Measurements from ENCODE around the gene NAT14.

NAT14 gene

GRCh38 chr19:55462722-55463121, 22.3 kb upstream of the NAT14 start:
- TF ChIP-seq MAX (IDR thresholded peaks at IDR 0.05) (no peak), EGR1 (IDR thresholded peaks at IDR 0.05) (no peak), TCF12 (IDR thresholded peaks at IDR 0.05; ENCODE audit: low read depth) (no peak), CREB1 (IDR thresholded peaks at IDR 0.05; ENCODE audit: low read depth) (no peak), TEAD4 (IDR thresholded peaks at IDR 0.05) (no peak), YY1 (IDR thresholded peaks at IDR 0.05; ENCODE audit: low read depth) (no peak), TAF1 (IDR thresholded peaks at IDR 0.05; ENCODE audit: low read depth) (no peak), USF1 (IDR thresholded peaks at IDR 0.05) (no peak), REST (IDR thresholded peaks at IDR 0.05; ENCODE audit: low read depth) (no peak), FOXM1 (IDR thresholded peaks at IDR 0.05; ENCODE audit: borderline replicate concordance, low read depth) (no peak), CEBPB (IDR thresholded peaks at IDR 0.05) (no peak), NFIC (IDR thresholded peaks at IDR 0.05) (no peak), EP300 (IDR thresholded peaks at IDR 0.05; ENCODE audit: borderline replicate concordance) (no peak), ZBTB7A (IDR thresholded peaks at IDR 0.05; ENCODE audit: low read depth) (no peak), RAD21 (IDR thresholded peaks at IDR 0.05; ENCODE audit: low read depth) (no peak)

GRCh38 chr19:55463583-55464031, 21.4 kb upstream of the NAT14 start:
- TF ChIP-seq CREB1 (IDR thresholded peaks at IDR 0.05; ENCODE audit: low read depth), result no peak
- TF ChIP-seq TAF1 (IDR thresholded peaks at IDR 0.05; ENCODE audit: low read depth), result no peak
- TF ChIP-seq NFIC (IDR thresholded peaks at IDR 0.05), result no peak
- TF ChIP-seq EGR1 (IDR thresholded peaks at IDR 0.05), result no peak

GRCh38 chr19:55464039-55464661, 20.8 kb upstream of the NAT14 start:
- TF ChIP-seq MAX (IDR thresholded peaks at IDR 0.05) (no peak), FOXM1 (IDR thresholded peaks at IDR 0.05; ENCODE audit: borderline replicate concordance, low read depth) (no peak), TAF1 (IDR thresholded peaks at IDR 0.05; ENCODE audit: low read depth) (no peak), CEBPB (IDR thresholded peaks at IDR 0.05) (no peak), CREB1 (IDR thresholded peaks at IDR 0.05; ENCODE audit: low read depth) (no peak), ZBTB7A (IDR thresholded peaks at IDR 0.05; ENCODE audit: low read depth) (no peak), TCF12 (IDR thresholded peaks at IDR 0.05; ENCODE audit: low read depth) (no peak), USF1 (IDR thresholded peaks at IDR 0.05) (no peak), REST (IDR thresholded peaks at IDR 0.05; ENCODE audit: low read depth) (no peak), NFIC (IDR thresholded peaks at IDR 0.05) (no peak)

GRCh38 chr19:55464662-55465054, 20.3 kb upstream of the NAT14 start, which contains the start of gene C19orf85:
C19orf85 (minus strand) TSS chr19:55464751; CDS start chr19:55464554, 197 bp downstream.
- TF ChIP-seq EGR1 (IDR thresholded peaks at IDR 0.05), result no peak
- no peak for TF ChIP-seq TEAD4 (IDR thresholded peaks at IDR 0.05)
- no peak for TF ChIP-seq MAX (IDR thresholded peaks at IDR 0.05)
- no peak for TF ChIP-seq NFIC (IDR thresholded peaks at IDR 0.05)

- TF ChIP-seq TAF1 (IDR thresholded peaks at IDR 0.05; ENCODE audit: low read depth), result no peak
- TF ChIP-seq YY1 (IDR thresholded peaks at IDR 0.05; ENCODE audit: low read depth), result no peak
- TF ChIP-seq CEBPB (IDR thresholded peaks at IDR 0.05), result no peak
- TF ChIP-seq RAD21 (IDR thresholded peaks at IDR 0.05; ENCODE audit: low read depth), result no peak
- TF ChIP-seq FOXM1 (IDR thresholded peaks at IDR 0.05; ENCODE audit: borderline replicate concordance, low read depth), result no peak
- no peak for TF ChIP-seq TCF12 (IDR thresholded peaks at IDR 0.05; ENCODE audit: low read depth)
- no peak for TF ChIP-seq EP300 (IDR thresholded peaks at IDR 0.05; ENCODE audit: borderline replicate concordance)
- no peak for TF ChIP-seq CREB1 (IDR thresholded peaks at IDR 0.05; ENCODE audit: low read depth)
- TF ChIP-seq MAX (IDR thresholded peaks at IDR 0.05), result no peak
- no peak; the same call in 1 of the 2 replicates for TF ChIP-seq ZBTB7A (IDR thresholded peaks at IDR 0.05; ENCODE audit: low read depth)
- no peak for TF ChIP-seq NFIC (IDR thresholded peaks at IDR 0.05)
- TF ChIP-seq TEAD4 (IDR thresholded peaks at IDR 0.05), result no peak
- no peak for TF ChIP-seq EGR1 (IDR thresholded peaks at IDR 0.05)
- no peak for TF ChIP-seq USF1 (IDR thresholded peaks at IDR 0.05)
- no peak for TF ChIP-seq REST (IDR thresholded peaks at IDR 0.05; ENCODE audit: low read depth)
These were observed 19.3 kb upstream of the NAT14 start for GRCh38 chr19:55465460-55466240.

Measured in Ishikawa (cell line).